ENCODE data around the gene DPP6. TPM values are rescaled to one million over a fixed set of nuclear protein-coding genes. Genes with fewer than 3 reads are reported as not detected.

DPP6 gene
- total and polyA plus RNA-seq, 11 donors: 0.05 to 2.9 (median 0.11) TPM; not detected in 3

DNA sequence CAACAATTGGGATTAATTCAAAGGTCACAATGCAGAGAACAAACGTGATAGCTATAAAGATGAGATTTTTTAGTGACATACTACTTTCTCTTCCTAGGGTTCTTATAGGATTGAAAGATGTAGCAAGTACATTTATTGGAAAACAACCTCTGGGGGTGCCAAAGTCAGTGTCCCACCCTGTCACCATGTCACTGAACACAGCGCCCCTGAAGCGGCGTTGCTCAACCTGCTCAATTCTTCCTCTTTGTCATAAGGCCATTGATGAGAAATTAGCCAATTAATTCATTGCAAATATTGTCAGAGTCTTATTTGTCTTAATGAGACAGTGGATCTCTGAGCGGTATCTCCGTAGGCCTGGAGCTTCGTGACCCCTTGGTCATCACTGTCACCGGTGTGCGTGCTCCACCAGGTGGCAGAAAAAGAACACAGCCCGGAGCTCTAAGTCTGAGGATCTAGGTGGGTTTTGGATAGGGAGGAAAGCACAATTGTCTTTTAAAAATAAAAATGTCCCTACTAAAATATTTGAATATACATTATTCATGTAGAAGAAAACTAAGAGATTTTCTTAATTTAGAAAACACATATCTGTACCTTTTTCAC is 588.2 kb downstream of the DPP6 start:
- Histone ChIP-seq H3K36me3 (no peaks in the 10 kb centered on the region), H3K9me3 (peaks cover 0 to 9% (median 5%) of the 10 kb centered on the region in 12 donors), H3K27me3 (peaks cover 0 to 3% (median 0%) of the 10 kb centered on the region in 9 donors), H3K4me3 (no peak overlapping the region), H3K4me1 (no peaks in the 10 kb centered on the region), H3K27ac (no peak overlapping the region)
- WGBS, 4 donors: 39 to 52% (median 45%) methylated on average over 10 of the region's 10 CpGs
- intact Hi-C loops (cut with DNase I): no loop called here
- ATAC-seq: no peak
- DNase-seq: no peak
- TF ChIP-seq, protein P1, sequence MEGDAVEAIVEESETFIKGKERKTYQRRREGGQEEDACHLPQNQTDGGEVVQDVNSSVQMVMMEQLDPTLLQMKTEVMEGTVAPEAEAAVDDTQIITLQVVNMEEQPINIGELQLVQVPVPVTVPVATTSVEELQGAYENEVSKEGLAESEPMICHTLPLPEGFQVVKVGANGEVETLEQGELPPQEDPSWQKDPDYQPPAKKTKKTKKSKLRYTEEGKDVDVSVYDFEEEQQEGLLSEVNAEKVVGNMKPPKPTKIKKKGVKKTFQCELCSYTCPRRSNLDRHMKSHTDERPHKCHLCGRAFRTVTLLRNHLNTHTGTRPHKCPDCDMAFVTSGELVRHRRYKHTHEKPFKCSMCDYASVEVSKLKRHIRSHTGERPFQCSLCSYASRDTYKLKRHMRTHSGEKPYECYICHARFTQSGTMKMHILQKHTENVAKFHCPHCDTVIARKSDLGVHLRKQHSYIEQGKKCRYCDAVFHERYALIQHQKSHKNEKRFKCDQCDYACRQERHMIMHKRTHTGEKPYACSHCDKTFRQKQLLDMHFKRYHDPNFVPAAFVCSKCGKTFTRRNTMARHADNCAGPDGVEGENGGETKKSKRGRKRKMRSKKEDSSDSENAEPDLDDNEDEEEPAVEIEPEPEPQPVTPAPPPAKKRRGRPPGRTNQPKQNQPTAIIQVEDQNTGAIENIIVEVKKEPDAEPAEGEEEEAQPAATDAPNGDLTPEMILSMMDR (IDR thresholded peaks at IDR 0.05): peak in 2 of 12 donors; percentile 16 to 21
- no peak for TF ChIP-seq POLR2A (IDR thresholded peaks at IDR 0.05)

DNA sequence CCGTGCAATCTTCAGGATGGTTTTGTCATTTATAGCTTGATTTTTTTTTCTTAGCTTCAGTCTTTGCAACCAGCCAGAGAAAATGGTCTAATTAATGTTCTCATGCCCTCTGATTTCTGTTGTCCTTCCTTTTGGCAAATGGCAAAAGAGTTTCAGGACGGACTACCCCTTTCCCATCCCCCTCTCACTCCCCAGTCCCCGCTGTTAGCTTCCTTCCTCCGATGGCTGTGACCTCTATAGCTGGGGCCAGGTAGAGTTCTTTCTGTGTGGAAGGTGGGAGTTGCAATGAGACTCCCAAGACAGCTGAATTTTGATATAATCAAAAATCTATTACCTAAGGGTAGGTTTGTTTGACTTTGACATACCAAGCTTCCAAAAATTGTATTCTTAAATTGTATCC is 588.7 kb downstream of the DPP6 start:
- Histone ChIP-seq H3K27ac (no peak overlapping the region), H3K9me3 (peaks cover 0 to 6% (median 0%) of the 10 kb centered on the region in 12 donors), H3K27me3 (peaks cover 0 to 3% (median 0%) of the 10 kb centered on the region in 9 donors), H3K4me1 (no peaks in the 10 kb centered on the region), H3K4me3 (no peak overlapping the region), H3K36me3 (no peaks in the 10 kb centered on the region)
- intact Hi-C loops (cut with DNase I): no loop called here
- 32 to 46% (median 40%) methylated on average over 4 of the region's 4 CpGs for WGBS, 4 donors
- DNase-seq: no peak
- TF ChIP-seq, protein P1 (IDR thresholded peaks at IDR 0.05): no peak
- TF ChIP-seq POLR2A (IDR thresholded peaks at IDR 0.05): no peak
- no peak for ATAC-seq

DNA sequence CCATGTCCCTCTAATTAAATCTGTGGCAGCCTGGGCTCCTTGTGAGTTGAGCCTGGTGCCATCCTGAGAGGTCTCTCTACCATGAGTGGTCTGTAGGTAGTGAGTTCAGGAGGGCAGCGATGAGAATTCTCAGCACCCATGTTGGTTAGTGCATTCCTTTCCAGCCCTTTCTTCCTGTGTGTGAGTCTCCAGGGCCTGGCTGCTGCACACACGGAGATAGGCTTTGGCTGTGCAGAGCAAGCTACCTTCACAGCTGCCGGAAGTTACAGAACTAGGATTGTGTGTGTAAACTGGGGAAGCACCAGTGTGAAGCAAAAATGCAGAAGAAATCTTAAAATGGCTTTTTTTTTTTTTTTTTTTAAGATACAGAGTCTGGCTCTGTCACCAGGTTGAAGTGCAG is 592.2 kb downstream of the DPP6 start:
- no peaks in the 10 kb centered on the region for H3K36me3 ChIP-seq
- DNase-seq: no peak
- H3K4me3 ChIP-seq: no peak overlapping the region
- TF ChIP-seq, protein P1 (IDR thresholded peaks at IDR 0.05): no peak
- 66 to 69% (median 67%) methylated on average over 3 of the region's 3 CpGs for WGBS, 4 donors
- no peaks in the 10 kb centered on the region for H3K4me1 ChIP-seq
- ATAC-seq: no peak
- no peaks in the 10 kb centered on the region for H3K9me3 ChIP-seq
- H3K27ac ChIP-seq: no peak overlapping the region
- intact Hi-C loops (cut with DNase I): no loop called here
- peaks cover 0 to 3% (median 0%) of the 10 kb centered on the region in 9 donors for H3K27me3 ChIP-seq

DNA sequence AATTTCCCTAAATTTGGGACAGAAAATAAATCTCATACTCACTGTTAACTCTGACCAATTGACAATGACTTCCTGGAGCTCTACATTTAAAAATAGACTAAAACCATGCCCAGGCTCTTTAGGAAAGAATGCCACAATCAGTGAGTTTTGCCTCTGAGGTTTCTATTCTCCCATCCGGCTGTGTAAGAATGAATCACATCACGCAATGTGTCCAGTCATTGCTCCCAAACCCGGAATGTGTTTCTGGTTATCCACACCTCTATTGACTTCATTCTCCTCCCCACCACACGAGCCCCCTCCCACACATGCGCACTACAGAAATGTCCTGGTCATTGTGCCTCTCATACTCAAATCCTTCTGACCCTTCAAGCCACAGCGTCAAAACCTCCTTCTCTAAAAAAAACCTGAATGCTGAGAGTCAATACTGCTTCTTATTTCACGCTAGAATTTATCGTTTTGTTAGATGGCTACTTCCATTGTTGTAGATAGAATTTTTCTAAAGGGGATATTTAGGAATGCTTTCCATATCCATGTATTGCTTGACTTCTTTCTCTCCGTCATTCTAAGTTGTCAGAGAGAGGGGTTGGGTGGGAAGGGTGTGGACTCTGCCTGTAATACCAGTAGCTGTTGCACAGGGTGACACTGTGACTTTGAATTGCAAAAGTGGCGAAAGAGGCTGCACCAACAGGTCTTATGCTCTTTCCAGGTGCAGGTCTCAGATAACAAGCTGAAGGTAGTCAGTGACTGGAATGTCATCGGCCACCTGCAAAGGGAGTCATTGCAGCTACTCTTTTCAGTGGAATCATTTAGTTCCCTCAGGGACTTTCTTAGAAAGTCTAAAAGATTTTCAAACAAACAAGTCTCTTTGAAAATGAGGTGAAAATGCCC is 594.2 kb downstream of the DPP6 start:
- intact Hi-C loops (cut with DNase I): no loop called here
- no peak for ATAC-seq
- H3K36me3 ChIP-seq: no peaks in the 10 kb centered on the region
- H3K27ac ChIP-seq: no peak overlapping the region
- H3K4me1 ChIP-seq: no peaks in the 10 kb centered on the region
- DNase-seq: no peak
- H3K9me3 ChIP-seq: peaks cover 0 to 7% (median 0%) of the 10 kb centered on the region in 12 donors
- no peak overlapping the region for H3K4me3 ChIP-seq
- WGBS, 4 donors: 84 to 87% (median 85%) methylated on average over 11 of the region's 11 CpGs
- TF ChIP-seq POLR2A (IDR thresholded peaks at IDR 0.05): no peak
- TF ChIP-seq, protein P1 (IDR thresholded peaks at IDR 0.05): no peak
- no peaks in the 10 kb centered on the region for H3K27me3 ChIP-seq

Data from heart left ventricle (tissue), 16 donors.